ENCODE measurements around the gene SLC39A7.

DNA sequence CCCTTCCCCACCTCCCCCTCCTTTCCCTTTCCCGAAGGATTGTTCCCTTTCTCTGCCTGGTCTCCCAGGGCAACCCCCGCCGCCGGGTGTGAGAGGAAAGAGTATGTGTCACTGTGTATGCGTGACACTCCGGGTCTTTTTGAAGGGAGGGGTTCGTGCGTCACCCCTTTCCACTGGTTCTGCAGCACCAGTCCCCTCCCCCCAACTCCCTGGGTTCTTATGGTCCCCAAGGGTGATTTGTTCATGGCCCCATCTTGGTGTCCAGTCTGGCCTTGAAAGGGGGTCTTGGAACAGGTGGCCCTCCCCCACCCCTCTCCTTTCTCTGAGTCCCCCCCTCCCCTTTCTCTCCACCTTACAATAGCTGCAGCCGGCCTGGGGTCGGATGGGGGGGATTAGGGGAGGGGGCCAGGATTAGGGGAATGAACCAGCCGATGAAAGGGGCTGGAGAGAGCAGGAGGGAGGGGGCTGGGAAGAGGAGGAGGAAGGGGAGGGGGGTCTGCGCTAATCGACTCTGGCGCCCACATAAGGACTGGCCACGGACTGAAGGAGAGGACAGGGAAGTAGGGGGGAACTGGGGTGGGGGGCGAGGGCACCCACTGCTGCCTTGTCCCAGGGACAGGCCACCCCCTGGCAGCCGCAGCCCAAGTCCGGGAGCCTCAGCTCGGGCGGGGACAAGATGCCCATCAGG lies 6.3 kb downstream of the SLC39A7 start:
- TF ChIP-seq, protein P1, sequence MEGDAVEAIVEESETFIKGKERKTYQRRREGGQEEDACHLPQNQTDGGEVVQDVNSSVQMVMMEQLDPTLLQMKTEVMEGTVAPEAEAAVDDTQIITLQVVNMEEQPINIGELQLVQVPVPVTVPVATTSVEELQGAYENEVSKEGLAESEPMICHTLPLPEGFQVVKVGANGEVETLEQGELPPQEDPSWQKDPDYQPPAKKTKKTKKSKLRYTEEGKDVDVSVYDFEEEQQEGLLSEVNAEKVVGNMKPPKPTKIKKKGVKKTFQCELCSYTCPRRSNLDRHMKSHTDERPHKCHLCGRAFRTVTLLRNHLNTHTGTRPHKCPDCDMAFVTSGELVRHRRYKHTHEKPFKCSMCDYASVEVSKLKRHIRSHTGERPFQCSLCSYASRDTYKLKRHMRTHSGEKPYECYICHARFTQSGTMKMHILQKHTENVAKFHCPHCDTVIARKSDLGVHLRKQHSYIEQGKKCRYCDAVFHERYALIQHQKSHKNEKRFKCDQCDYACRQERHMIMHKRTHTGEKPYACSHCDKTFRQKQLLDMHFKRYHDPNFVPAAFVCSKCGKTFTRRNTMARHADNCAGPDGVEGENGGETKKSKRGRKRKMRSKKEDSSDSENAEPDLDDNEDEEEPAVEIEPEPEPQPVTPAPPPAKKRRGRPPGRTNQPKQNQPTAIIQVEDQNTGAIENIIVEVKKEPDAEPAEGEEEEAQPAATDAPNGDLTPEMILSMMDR (conservative IDR thresholded peaks at IDR 0.05; ENCODE audit: low read depth, low read length), result no peak
- TF ChIP-seq RAD21 (IDR thresholded peaks at IDR 0.05; ENCODE audit: low read length), result no peak
- TF ChIP-seq RCOR1 (IDR thresholded peaks at IDR 0.05; ENCODE audit: insufficient replicate concordance, low read length), result no peak
- TF ChIP-seq MXI1 (IDR thresholded peaks at IDR 0.05; ENCODE audit: borderline replicate concordance, low read depth, low read length), result no peak

Measured in IMR-90 (cell line).